ENCODE data around the gene TRABD2B. TPM values are rescaled to one million over a fixed set of nuclear protein-coding genes. Genes with fewer than 3 reads are reported as not detected.
A peak's percentile ranks its signal among the peaks of the same experiment; 100 is the strongest.

Gene TRABD2B
- total and polyA plus RNA-seq, 2 of the 4 experiments (the other 2 are of a cell fraction), result not detected

- no peak overlapping the region for H4K8ac ChIP-seq (ENCODE audit: low read depth in 2 of 2, low read length in 2 of 2)
- H3K4me3 ChIP-seq (ENCODE audit: insufficient read depth, low read depth, low read length), result no peak overlapping the region
- H3K18ac ChIP-seq (ENCODE audit: low read depth, low read length), result no peak overlapping the region
- 20% methylated on average over 5 of the region's 5 CpGs; no CpG with 5 or more reads in 1 of the 2 experiments for WGBS, 2 experiments (ENCODE audit: extremely low coverage in 2 of 2, insufficient read length in 1 of 2)
- H3K9me1 ChIP-seq (ENCODE audit: insufficient read depth, low read length), result no peaks in the 10 kb centered on the region
- H3K36me3 ChIP-seq (ENCODE audit: control insufficient read depth, insufficient read depth, low read length), result no peaks in the 10 kb centered on the region
- H3K4me2 ChIP-seq (ENCODE audit: low read depth, low read length), result no peak overlapping the region
- peak overlapping the region; percentile 10 for H2AK9ac ChIP-seq (replicated peaks; ENCODE audit: low read depth, low read length, poor library complexity)
- no peaks in the 10 kb centered on the region; the same call in 1 of the 2 replicates for H3K27me3 ChIP-seq (ENCODE audit: control insufficient read depth, insufficient read depth, low read length)
- no peak overlapping the region for H3K27ac ChIP-seq (ENCODE audit: insufficient read depth, low read length)
- H3K23ac ChIP-seq (ENCODE audit: low read depth, low read length), result no peak overlapping the region
- H3K14ac ChIP-seq (replicated peaks; ENCODE audit: low read depth, low read length), result no peak overlapping the region
- H4K91ac ChIP-seq (ENCODE audit: insufficient read depth, low read depth, low read length), result no peak overlapping the region
- ChIA-PET CTCF (no interaction called here), POLR2A (ENCODE audit: unreplicated experiment) (no interaction called here)
- no peak overlapping the region for H2BK120ac ChIP-seq (ENCODE audit: low read depth, low read length)
- ATAC-seq (ENCODE audit: low read depth) (no peak), DNase-seq (no peak)
- in situ Hi-C loops (cut with MboI; ENCODE audit: low sequenced_read_pairs) (no loop called here), dilution Hi-C loops (cut with HindIII; ENCODE audit: low sequenced_read_pairs, unreplicated experiment) (no loop called here), intact Hi-C loops (cut with micrococcal nuclease) (no loop called here)
- no peak overlapping the region for H2BK20ac ChIP-seq (ENCODE audit: low read depth, low read length)
- no peaks in the 10 kb centered on the region for H3K79me1 ChIP-seq (ENCODE audit: low read depth in 1 of 2, low read length in 2 of 2)
- H3K9me3 ChIP-seq (ENCODE audit: control insufficient read depth, insufficient read depth, low read length), result no peaks in the 10 kb centered on the region
- H3K56ac ChIP-seq (ENCODE audit: extremely low read depth, insufficient read depth, low read length), result no peak overlapping the region
- H2AK5ac ChIP-seq (ENCODE audit: low read depth, low read length), result no peak overlapping the region
- TF ChIP-seq CEBPB (IDR thresholded peaks at IDR 0.05; ENCODE audit: low read depth, low read length) (no peak), MXI1 (IDR thresholded peaks at IDR 0.05; ENCODE audit: borderline replicate concordance, low read depth, low read length) (no peak), RFX5 (IDR thresholded peaks at IDR 0.05; ENCODE audit: low read depth, low read length) (no peak), MAFK (IDR thresholded peaks at IDR 0.05; ENCODE audit: low read depth, low read length) (no peak), SMC3 (IDR thresholded peaks at IDR 0.05; ENCODE audit: low read depth, low read length) (no peak), BHLHE40 (IDR thresholded peaks at IDR 0.05; ENCODE audit: low read depth, low read length) (no peak), MAZ (IDR thresholded peaks at IDR 0.05; ENCODE audit: borderline replicate concordance, low read depth, low read length) (no peak), POLR2A (IDR thresholded peaks at IDR 0.05; ENCODE audit: low read depth, low read length) (no peak), FOS (IDR thresholded peaks at IDR 0.05; ENCODE audit: low read depth, low read length) (no peak), CHD1 (IDR thresholded peaks at IDR 0.05; ENCODE audit: low read depth, low read length) (no peak), RCOR1 (IDR thresholded peaks at IDR 0.05; ENCODE audit: insufficient replicate concordance, low read length) (no peak), RAD21 (IDR thresholded peaks at IDR 0.05; ENCODE audit: low read length) (no peak), CTCF (conservative IDR thresholded peaks at IDR 0.05; ENCODE audit: low read depth, low read length) (no peak), ELK1 (IDR thresholded peaks at IDR 0.05; ENCODE audit: borderline replicate concordance, low read depth, low read length) (no peak), NFE2L2 (IDR thresholded peaks at IDR 0.05; ENCODE audit: low read depth, low read length) (no peak), USF2 (IDR thresholded peaks at IDR 0.05; ENCODE audit: low read depth, low read length) (no peak)
- no peak overlapping the region for H2BK15ac ChIP-seq (ENCODE audit: low read depth, low read length)
- H3K4me1 ChIP-seq (ENCODE audit: control insufficient read depth, insufficient read depth, low read length), result no peaks in the 10 kb centered on the region
- no peak overlapping the region for H2AFZ ChIP-seq (replicated peaks; ENCODE audit: low read length, poor library complexity)
- no peak overlapping the region for H3K9ac ChIP-seq (ENCODE audit: low read depth, low read length)
- no peaks in the 10 kb centered on the region for H4K20me1 ChIP-seq (ENCODE audit: insufficient read depth, low read length)
- no peak overlapping the region for H4K5ac ChIP-seq (ENCODE audit: low read depth, low read length)
- no peak overlapping the region for H3K4ac ChIP-seq (ENCODE audit: low read depth, low read length)
- no peak overlapping the region for H2BK5ac ChIP-seq (ENCODE audit: low read depth, low read length, poor library complexity, severe bottlenecking)
- no TSS peak for BruUV-seq (replicated peaks)
Measured at GRCh38 chr1:47821760-47822159, 175.4 kb downstream of the TRABD2B start.
